Parathyroid adenoma (tissue), 2 donors: Measurements from ENCODE around the gene NOB1.
"Not testable (repeated sequence)": the region's sequence is repeated elsewhere in the genome, so short reads cannot be mapped to it uniquely, and the experiment has no call there.

Source experiments
- H2AFZ ChIP-seq: fragments of 300-600 bp; sonication (generic); one replicate; pipeline ENCODE4 v1.7.0; 2017; ENCODE audit warnings: antibody characterized with exemption, mild to moderate bottlenecking
- H3K27ac ChIP-seq: fragments of 300-600 bp; sonication (generic); one replicate; pipeline ENCODE4 v1.7.0; 2017
- H3K27me3 ChIP-seq: fragments of 300-600 bp; sonication (generic); one replicate; pipeline ENCODE4 v1.7.0; 2017; ENCODE audit warnings: low read length; ENCODE audit not compliant: control insufficient read depth, insufficient read depth
- H3K36me3 ChIP-seq: fragments of 300-600 bp; sonication (generic); one replicate; pipeline ENCODE4 v1.7.0; 2017; ENCODE audit warnings: low read length; ENCODE audit not compliant: control insufficient read depth, insufficient read depth
- H3K4me1 ChIP-seq: fragments of 300-600 bp; sonication (generic); one replicate; pipeline ENCODE4 v1.7.0; 2017; ENCODE audit warnings: control low read depth
- H3K4me2 ChIP-seq: fragments of 300-600 bp; sonication (generic); one replicate; pipeline ENCODE4 v1.7.0; 2017; ENCODE audit warnings: low read length
- H3K4me3 ChIP-seq: fragments of 300-600 bp; sonication (generic); one replicate; pipeline ENCODE4 v1.7.0; 2017; ENCODE audit warnings: low read depth, low read length
- H3K79me2 ChIP-seq: fragments of 300-600 bp; sonication (generic); one replicate; pipeline ENCODE4 v1.7.0; 2017; ENCODE audit warnings: control low read depth
- H3K9ac ChIP-seq: fragments of 300-600 bp; sonication (generic); one replicate; pipeline ENCODE4 v1.7.0; 2017; ENCODE audit warnings: mild to moderate bottlenecking
- H3K9me3 ChIP-seq: fragments of 300-600 bp; sonication (generic); one replicate; pipeline ENCODE4 v1.7.0; 2017; ENCODE audit warnings: low read length; ENCODE audit not compliant: control insufficient read depth
- CTCF ChIP-seq: fragments of 300-600 bp; sonication (generic); IDR thresholded peaks from one replicate; pipeline ENCODE4 v1.7.0; 2017; ENCODE audit warnings: antibody characterized with exemption, mild to moderate bottlenecking
- donor health status: primary hyperparathyroidism.

The NOB1 gene

GRCh38 chr16:69744363-69745231 is 10.1 kb downstream of the NOB1 start:
- no peak for TF ChIP-seq CTCF
- H3K4me1 ChIP-seq: no peaks in the 10 kb centered on the region
- no peaks in the 10 kb centered on the region for H3K27me3 ChIP-seq
- no peak overlapping the region for H3K27ac ChIP-seq
- H2AFZ ChIP-seq: no peak overlapping the region
- H3K4me2 ChIP-seq: no peak overlapping the region
- no peaks in the 10 kb centered on the region for H3K9me3 ChIP-seq
- no peak overlapping the region for H3K4me3 ChIP-seq
- H3K9ac ChIP-seq: no peak overlapping the region
- no peaks in the 10 kb centered on the region for H3K79me2 ChIP-seq
- no peaks in the 10 kb centered on the region for H3K36me3 ChIP-seq

GRCh38 chr16:69741951-69742904 is 12.5 kb downstream of the NOB1 start:
- Histone ChIP-seq H3K4me3 (no peak overlapping the region), H3K79me2 (no peaks in the 10 kb centered on the region)
- no peak for TF ChIP-seq CTCF

GRCh38 chr16:69741519-69741918 is 13.2 kb downstream of the NOB1 start:
- H3K9ac ChIP-seq: no peak overlapping the region

More at GRCh38 chr16:69741951-69742904, 12.5 kb downstream of the NOB1 start:
- Histone ChIP-seq H3K27me3 (no peaks in the 10 kb centered on the region), H3K4me1 (no peaks in the 10 kb centered on the region), H2AFZ (no peak overlapping the region), H3K27ac (no peak overlapping the region), H3K36me3 (no peaks in the 10 kb centered on the region), H3K9me3 (no peaks in the 10 kb centered on the region), H3K9ac (no peak overlapping the region), H3K4me2 (no peak overlapping the region)

GRCh38 chr16:69732101-69732500 is 22.6 kb downstream of the NOB1 start:
- no peaks in the 10 kb centered on the region for H3K9me3 ChIP-seq
- H3K27me3 ChIP-seq: no peaks in the 10 kb centered on the region
- no peak overlapping the region for H3K9ac ChIP-seq
- H2AFZ ChIP-seq: no peak overlapping the region
- H3K27ac ChIP-seq: no peak overlapping the region
- H3K79me2 ChIP-seq: no peaks in the 10 kb centered on the region
- no peak for TF ChIP-seq CTCF
- H3K4me3 ChIP-seq: no peak overlapping the region
- peaks cover under 1% of the 10 kb centered on the region for H3K4me1 ChIP-seq
- H3K4me2 ChIP-seq: no peak overlapping the region
- H3K36me3 ChIP-seq: no peaks in the 10 kb centered on the region

More at GRCh38 chr16:69741519-69741918, 13.2 kb downstream of the NOB1 start:
- Histone ChIP-seq H3K79me2 (no peaks in the 10 kb centered on the region), H3K4me1 (no peaks in the 10 kb centered on the region), H2AFZ (no peak overlapping the region), H3K36me3 (no peaks in the 10 kb centered on the region), H3K27me3 (no peaks in the 10 kb centered on the region), H3K27ac (no peak overlapping the region), H3K4me3 (no peak overlapping the region), H3K9me3 (no peaks in the 10 kb centered on the region), H3K4me2 (no peak overlapping the region)
- TF ChIP-seq CTCF: no peak

- not testable (repeated sequence) for H2AFZ ChIP-seq, H3K4me1 ChIP-seq, H3K36me3 ChIP-seq, H3K9ac ChIP-seq, H3K4me3 ChIP-seq, H3K27ac ChIP-seq, H3K27me3 ChIP-seq, H3K79me2 ChIP-seq, H3K4me2 ChIP-seq, H3K9me3 ChIP-seq
These were observed 23.4 kb downstream of the NOB1 start for GRCh38 chr16:69731280-69731679.

- not testable (repeated sequence) for H3K27ac ChIP-seq, H3K9ac ChIP-seq, H3K4me3 ChIP-seq, H3K4me2 ChIP-seq, H3K9me3 ChIP-seq, H2AFZ ChIP-seq, H3K79me2 ChIP-seq, H3K36me3 ChIP-seq, H3K27me3 ChIP-seq, H3K4me1 ChIP-seq
These were observed 25.7 kb downstream of the NOB1 start for GRCh38 chr16:69729030-69729429.
